Muscle of leg (tissue), 11 donors: ENCODE data around the gene LILRB1. TPM values are rescaled to one million over a fixed set of nuclear protein-coding genes. Genes with fewer than 3 reads are reported as not detected.

ENCODE experiments used
- DNase-seq: peaks from one replicate; pipeline ENCODE4 v3.0.0; 2013
- H3K27ac ChIP-seq: one replicate; pipeline ENCODE4 v1.5.1; 2013; ENCODE audit warnings: mild to moderate bottlenecking, low read length, control low read depth
- H3K27me3 ChIP-seq: one replicate; pipeline ENCODE4 v1.6.1; 2013; ENCODE audit warnings: low read length; ENCODE audit not compliant: control insufficient read depth, insufficient read depth
- H3K36me3 ChIP-seq: one replicate; pipeline ENCODE4 v1.6.1; 2013; ENCODE audit warnings: low read length; ENCODE audit not compliant: control insufficient read depth, insufficient read depth
- H3K4me1 ChIP-seq: one replicate; pipeline ENCODE4 v1.6.1; 2013; ENCODE audit warnings: low read length; ENCODE audit not compliant: control insufficient read depth, insufficient read depth
- H3K4me3 ChIP-seq: one replicate; pipeline ENCODE4 v1.5.1; 2013; ENCODE audit warnings: low read length, control low read depth
- H3K9me3 ChIP-seq: replicated peaks from 2 replicates; pipeline ENCODE4 v1.6.1; 2013; ENCODE audit warnings: low read depth, low read length; ENCODE audit not compliant: control insufficient read depth
- WGBS: methylation state at CpG from one replicate; pipeline ENCODE4 v1.1.5; 2013; ENCODE audit warnings: missing lambda C conversion rate; ENCODE audit not compliant: insufficient coverage; 5-methylcytosine and 5-hydroxymethylcytosine counted together
- polyA plus RNA-seq, 8 donors: library from polyadenylated mRNA; unstranded; fragments of 120-200 nt; gene quantifications; one replicate each; pipeline versions ENCODE4 v1.2.1 to v1.2.3, GENCODE V29; 2013; ENCODE audit warnings: inconsistent platforms in 1 of 8, low replicate concordance in 1 of 8; ENCODE audit not compliant: insufficient read length in 8 of 8, insufficient read depth in 1 of 8
- total RNA-seq: library from RNA; stranded (reverse); fragments of 120-200 nt; gene quantifications from one replicate; pipeline ENCODE4 v1.2.4, GENCODE V29; 2013

The LILRB1 gene
- total and polyA plus RNA-seq, 9 donors: 0.53 to 2.1 (median 1.2) TPM

GRCh38 chr19:54606891-54607784 is 23.1 kb upstream of the LILRB1 start:
- peak; percentile 13 for DNase-seq
- Histone ChIP-seq H3K4me1 (no peaks in the 10 kb centered on the region), H3K36me3 (no peaks in the 10 kb centered on the region), H3K4me3 (no peak overlapping the region), H3K9me3 (peaks cover 19% of the 10 kb centered on the region), H3K27me3 (no peaks in the 10 kb centered on the region), H3K27ac (no peak overlapping the region)
- 69% methylated on average over 7 of the region's 16 CpGs for WGBS

GRCh38 chr19:54607785-54608150 is 22.5 kb upstream of the LILRB1 start:
- Histone ChIP-seq H3K9me3 (peaks cover 19% of the 10 kb centered on the region), H3K36me3 (no peaks in the 10 kb centered on the region), H3K4me1 (no peaks in the 10 kb centered on the region), H3K4me3 (no peak overlapping the region), H3K27me3 (no peaks in the 10 kb centered on the region), H3K27ac (no peak overlapping the region)
- WGBS: 80% methylated on average over 2 of the region's 5 CpGs
- no peak for DNase-seq

- Histone ChIP-seq H3K27me3 (no peaks in the 10 kb centered on the region), H3K9me3 (peaks cover 19% of the 10 kb centered on the region), H3K27ac (no peak overlapping the region), H3K4me3 (no peak overlapping the region), H3K4me1 (no peaks in the 10 kb centered on the region), H3K36me3 (no peaks in the 10 kb centered on the region)
- WGBS: 97% methylated on average over 4 of the region's 7 CpGs
- DNase-seq: no peak
Observed at GRCh38 chr19:54608205-54608604, 22.1 kb upstream of the LILRB1 start.

GRCh38 chr19:54608792-54609191 is 21.5 kb upstream of the LILRB1 start:
- Histone ChIP-seq H3K27me3 (no peaks in the 10 kb centered on the region), H3K36me3 (no peaks in the 10 kb centered on the region), H3K9me3 (peaks cover 19% of the 10 kb centered on the region), H3K27ac (no peak overlapping the region), H3K4me1 (no peaks in the 10 kb centered on the region), H3K4me3 (no peak overlapping the region)
- 88% methylated on average over 15 of the region's 15 CpGs for WGBS
- no peak for DNase-seq

GRCh38 chr19:54609356-54609791 is 20.9 kb upstream of the LILRB1 start:
- 89% methylated on average over 21 of the region's 26 CpGs for WGBS

GRCh38 chr19:54612428-54612827 is 17.9 kb upstream of the LILRB1 start:
- H3K9me3 ChIP-seq: peaks cover 18% of the 10 kb centered on the region
- no peak overlapping the region for H3K27ac ChIP-seq
- 67% methylated on average over 1 of the region's 1 CpG for WGBS
- no peaks in the 10 kb centered on the region for H3K36me3 ChIP-seq
- H3K27me3 ChIP-seq: no peaks in the 10 kb centered on the region
- no peak for DNase-seq
- no peak overlapping the region for H3K4me3 ChIP-seq
- no peaks in the 10 kb centered on the region for H3K4me1 ChIP-seq

More at GRCh38 chr19:54609356-54609791, 20.9 kb upstream of the LILRB1 start:
- Histone ChIP-seq H3K4me1 (no peaks in the 10 kb centered on the region), H3K9me3 (peaks cover 19% of the 10 kb centered on the region), H3K27me3 (no peaks in the 10 kb centered on the region), H3K4me3 (no peak overlapping the region), H3K36me3 (no peaks in the 10 kb centered on the region), H3K27ac (no peak overlapping the region)
- DNase-seq: no peak

- Histone ChIP-seq H3K9me3 (peaks cover 5% of the 10 kb centered on the region), H3K27ac (no peak overlapping the region), H3K4me3 (no peak overlapping the region), H3K27me3 (no peaks in the 10 kb centered on the region), H3K36me3 (no peaks in the 10 kb centered on the region), H3K4me1 (no peaks in the 10 kb centered on the region)
- WGBS: no CpG with 5 or more reads among the region's 1 CpG
- no peak for DNase-seq
Observed at GRCh38 chr19:54614726-54615125, 15.6 kb upstream of the LILRB1 start.

GRCh38 chr19:54616057-54616456 is 14.2 kb upstream of the LILRB1 start:
- no peaks in the 10 kb centered on the region for H3K27me3 ChIP-seq
- no peak for DNase-seq
- 51% methylated on average over 3 of the region's 3 CpGs for WGBS
- H3K4me3 ChIP-seq: no peak overlapping the region
- H3K9me3 ChIP-seq: peaks cover 5% of the 10 kb centered on the region
- no peak overlapping the region for H3K27ac ChIP-seq
- no peaks in the 10 kb centered on the region for H3K4me1 ChIP-seq
- no peaks in the 10 kb centered on the region for H3K36me3 ChIP-seq

GRCh38 chr19:54616821-54617560 is 13.3 kb upstream of the LILRB1 start:
- Histone ChIP-seq H3K36me3 (no peaks in the 10 kb centered on the region), H3K27ac (no peak overlapping the region), H3K4me3 (no peak overlapping the region), H3K9me3 (peaks cover 2% of the 10 kb centered on the region), H3K27me3 (no peaks in the 10 kb centered on the region), H3K4me1 (no peaks in the 10 kb centered on the region)
- DNase-seq: no peak
- WGBS: 42% methylated on average over 2 of the region's 5 CpGs

GRCh38 chr19:54620464-54620863 is 9.8 kb upstream of the LILRB1 start:
- no CpG with 5 or more reads among the region's 4 CpGs for WGBS
- H3K9me3 ChIP-seq: peaks cover 2% of the 10 kb centered on the region
- DNase-seq: no peak
- H3K4me3 ChIP-seq: no peak overlapping the region
- no peaks in the 10 kb centered on the region for H3K27me3 ChIP-seq
- H3K27ac ChIP-seq: no peak overlapping the region
- no peaks in the 10 kb centered on the region for H3K4me1 ChIP-seq
- H3K36me3 ChIP-seq: no peaks in the 10 kb centered on the region
